ENCODE data around the gene MFN1.

Gene MFN1

DNA sequence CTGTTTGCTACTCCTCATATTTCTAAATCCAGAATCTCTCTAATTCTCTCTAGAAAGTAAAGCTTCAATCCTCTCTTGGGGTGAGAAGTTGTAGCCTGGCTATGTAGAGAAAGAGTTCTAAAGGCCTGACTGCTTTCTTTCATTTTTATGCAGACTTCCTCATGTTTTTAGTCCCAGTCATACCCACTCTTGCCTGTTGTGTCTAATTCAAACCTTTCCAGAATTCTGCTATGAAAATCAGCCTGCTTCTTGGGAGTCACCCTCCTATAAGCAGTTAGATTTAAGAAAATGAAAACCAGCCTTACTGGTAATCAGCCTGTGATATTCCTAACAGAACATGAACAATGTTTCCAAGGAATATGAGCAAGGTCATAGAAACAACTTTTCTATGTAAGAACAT is 39.5 kb upstream of the MFN1 start:
- TF ChIP-seq, protein P1, sequence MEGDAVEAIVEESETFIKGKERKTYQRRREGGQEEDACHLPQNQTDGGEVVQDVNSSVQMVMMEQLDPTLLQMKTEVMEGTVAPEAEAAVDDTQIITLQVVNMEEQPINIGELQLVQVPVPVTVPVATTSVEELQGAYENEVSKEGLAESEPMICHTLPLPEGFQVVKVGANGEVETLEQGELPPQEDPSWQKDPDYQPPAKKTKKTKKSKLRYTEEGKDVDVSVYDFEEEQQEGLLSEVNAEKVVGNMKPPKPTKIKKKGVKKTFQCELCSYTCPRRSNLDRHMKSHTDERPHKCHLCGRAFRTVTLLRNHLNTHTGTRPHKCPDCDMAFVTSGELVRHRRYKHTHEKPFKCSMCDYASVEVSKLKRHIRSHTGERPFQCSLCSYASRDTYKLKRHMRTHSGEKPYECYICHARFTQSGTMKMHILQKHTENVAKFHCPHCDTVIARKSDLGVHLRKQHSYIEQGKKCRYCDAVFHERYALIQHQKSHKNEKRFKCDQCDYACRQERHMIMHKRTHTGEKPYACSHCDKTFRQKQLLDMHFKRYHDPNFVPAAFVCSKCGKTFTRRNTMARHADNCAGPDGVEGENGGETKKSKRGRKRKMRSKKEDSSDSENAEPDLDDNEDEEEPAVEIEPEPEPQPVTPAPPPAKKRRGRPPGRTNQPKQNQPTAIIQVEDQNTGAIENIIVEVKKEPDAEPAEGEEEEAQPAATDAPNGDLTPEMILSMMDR (IDR thresholded peaks at IDR 0.05; ENCODE audit: extremely low read depth, missing control alignments): no peak
- DNase-seq (ENCODE audit: low spot score): no peak

DNA sequence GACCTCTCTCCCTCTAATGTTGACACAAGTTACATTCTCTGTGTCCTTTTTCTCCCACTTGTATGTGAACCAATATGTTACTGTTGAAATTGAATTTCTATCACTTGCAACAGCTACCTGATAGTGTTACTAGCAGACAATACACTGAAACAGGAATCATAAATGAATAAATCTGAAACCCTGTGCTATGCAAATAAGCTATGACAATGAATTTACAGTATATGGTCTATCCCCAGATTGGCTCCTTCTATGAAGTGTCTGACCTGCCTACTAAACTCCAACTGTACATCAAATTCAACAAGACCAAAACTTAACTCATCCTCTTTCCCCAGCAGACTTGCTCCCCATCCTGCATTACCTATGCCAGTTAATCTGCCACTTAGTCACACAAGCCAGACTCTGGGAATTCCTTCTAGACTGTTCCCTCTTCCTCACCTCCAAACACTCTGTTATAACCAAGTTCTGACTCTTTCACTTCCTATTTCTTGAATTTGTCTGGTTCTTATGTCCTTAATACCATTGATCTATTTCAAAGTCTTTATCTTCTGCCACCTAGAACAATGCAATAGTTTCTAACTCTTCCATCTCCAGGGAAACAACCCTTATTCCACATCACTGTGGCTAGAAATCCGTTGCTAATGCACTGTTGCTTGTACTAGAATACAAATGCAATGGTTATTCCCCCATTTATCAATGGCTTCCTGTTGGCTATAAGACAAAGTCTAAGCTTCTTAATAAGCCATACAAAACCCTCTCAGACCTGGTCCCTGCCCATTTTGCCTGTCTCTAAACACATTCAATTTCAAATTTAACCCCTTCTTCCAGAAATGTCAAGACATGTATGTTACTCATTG is 38.1 kb upstream of the MFN1 start:
- DNase-seq (ENCODE audit: low spot score): peak; percentile 30
- TF ChIP-seq, protein P1 (IDR thresholded peaks at IDR 0.05; ENCODE audit: extremely low read depth, missing control alignments): no peak

DNA sequence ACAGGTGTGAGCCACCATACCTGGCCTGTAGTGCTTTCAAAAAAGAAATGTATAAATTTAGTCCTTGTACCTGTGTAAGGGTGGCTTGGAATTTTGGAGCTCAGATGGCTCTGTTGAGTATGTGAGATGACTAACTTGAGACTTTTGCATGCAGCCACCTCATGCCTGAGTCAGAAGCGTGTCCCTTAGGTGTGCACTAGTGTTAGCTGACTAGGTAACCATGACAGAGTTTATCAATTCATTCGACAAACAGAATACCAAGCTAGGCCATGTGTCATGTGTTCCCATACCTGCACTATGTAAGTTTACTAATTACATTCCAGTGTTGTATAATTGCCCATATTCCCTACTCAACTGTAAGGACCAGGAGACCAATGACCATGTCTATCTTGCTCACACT is 28.6 kb upstream of the MFN1 start:
- no peak for DNase-seq (ENCODE audit: low spot score)
- TF ChIP-seq, protein P1 (IDR thresholded peaks at IDR 0.05; ENCODE audit: extremely low read depth, missing control alignments): no peak

DNA sequence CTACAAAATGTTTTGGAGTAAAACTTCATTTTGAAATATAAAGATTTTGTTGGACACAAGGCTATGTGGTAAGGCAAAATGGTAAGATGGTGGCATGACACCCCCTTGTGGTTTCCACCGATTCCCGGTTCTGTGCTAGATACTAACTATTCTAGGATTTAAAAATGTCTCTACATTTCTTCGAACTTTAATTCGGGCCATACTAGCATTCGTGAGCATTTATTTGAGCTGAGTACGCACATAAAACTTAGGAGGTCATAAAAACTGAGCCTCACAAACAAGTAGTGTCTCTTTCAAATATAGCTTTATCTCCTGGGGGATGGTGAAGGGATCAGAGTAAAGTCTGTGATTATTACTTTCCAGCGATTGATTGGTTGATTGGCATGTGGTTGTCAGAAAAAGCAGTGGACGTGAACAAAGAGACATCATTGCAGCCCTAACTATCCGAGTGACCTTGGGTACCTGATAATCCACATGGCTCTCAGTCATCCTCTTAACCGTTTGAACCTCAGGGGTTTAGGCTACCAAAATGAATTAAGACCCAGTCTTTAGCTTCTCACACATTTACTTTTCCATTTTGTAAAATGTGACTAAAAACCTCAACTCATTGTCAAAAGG is 25.7 kb upstream of the MFN1 start:
- DNase-seq (ENCODE audit: low spot score): no peak

DNA sequence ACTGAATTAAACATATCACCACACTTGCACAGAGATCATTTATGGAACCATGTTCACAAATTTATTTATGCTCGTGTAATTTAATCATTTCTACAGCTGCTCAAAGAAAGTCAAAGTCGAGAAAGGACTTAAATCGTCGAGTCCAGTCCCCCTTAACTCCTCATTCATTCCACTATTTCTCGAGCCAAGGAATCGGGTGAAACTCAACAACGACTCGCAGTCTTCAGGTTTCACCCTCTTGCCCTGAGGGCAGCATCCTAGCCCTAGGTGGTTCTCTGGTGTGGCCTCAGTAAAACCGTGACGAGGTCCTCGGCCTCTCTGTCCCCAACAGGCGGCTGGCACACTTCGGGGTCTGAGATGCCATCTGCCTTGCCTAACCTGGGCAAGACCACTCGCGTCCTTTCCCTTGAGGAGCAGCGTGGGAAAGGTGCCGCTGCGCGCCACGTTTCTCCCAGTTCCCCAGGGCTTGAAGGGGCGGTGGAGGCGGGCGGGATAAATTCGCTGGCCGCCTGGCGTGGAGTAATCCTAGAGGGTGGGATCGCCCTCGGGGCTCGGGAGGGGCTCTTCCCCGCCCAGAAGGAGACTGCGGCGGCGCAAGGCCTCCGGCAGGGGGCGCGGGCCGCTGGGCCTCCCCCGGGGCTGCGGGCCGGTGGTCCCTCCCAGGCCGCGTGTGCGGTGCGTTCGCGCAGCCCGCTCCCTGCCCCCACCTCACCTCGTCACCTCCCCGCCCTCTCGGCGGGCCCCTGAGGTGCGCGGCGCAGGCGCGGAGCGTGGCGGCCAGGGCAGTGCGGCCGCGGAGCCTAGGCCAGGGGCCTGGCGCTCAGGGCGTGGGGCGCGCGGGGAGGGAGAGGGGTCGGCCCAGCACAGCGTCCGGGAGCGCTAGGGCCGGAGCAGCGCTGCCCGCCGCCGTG is 25.0 kb upstream of the MFN1 start, which contains the start of gene ZNF639:
TSS of gene ZNF639 (plus strand) at position 746 of the 911 bp plus-strand sequence. CDS start 5,263 bp downstream, outside the sequence.
- peak; percentile 95 for DNase-seq (ENCODE audit: low spot score)
- TF ChIP-seq, protein P1 (IDR thresholded peaks at IDR 0.05; ENCODE audit: extremely low read depth, missing control alignments): peak; percentile 94

More for the DNA sequence above, 25.7 kb upstream of the MFN1 start:
- TF ChIP-seq, protein P1 (IDR thresholded peaks at IDR 0.05; ENCODE audit: extremely low read depth, missing control alignments): peak; percentile 4

DNA sequence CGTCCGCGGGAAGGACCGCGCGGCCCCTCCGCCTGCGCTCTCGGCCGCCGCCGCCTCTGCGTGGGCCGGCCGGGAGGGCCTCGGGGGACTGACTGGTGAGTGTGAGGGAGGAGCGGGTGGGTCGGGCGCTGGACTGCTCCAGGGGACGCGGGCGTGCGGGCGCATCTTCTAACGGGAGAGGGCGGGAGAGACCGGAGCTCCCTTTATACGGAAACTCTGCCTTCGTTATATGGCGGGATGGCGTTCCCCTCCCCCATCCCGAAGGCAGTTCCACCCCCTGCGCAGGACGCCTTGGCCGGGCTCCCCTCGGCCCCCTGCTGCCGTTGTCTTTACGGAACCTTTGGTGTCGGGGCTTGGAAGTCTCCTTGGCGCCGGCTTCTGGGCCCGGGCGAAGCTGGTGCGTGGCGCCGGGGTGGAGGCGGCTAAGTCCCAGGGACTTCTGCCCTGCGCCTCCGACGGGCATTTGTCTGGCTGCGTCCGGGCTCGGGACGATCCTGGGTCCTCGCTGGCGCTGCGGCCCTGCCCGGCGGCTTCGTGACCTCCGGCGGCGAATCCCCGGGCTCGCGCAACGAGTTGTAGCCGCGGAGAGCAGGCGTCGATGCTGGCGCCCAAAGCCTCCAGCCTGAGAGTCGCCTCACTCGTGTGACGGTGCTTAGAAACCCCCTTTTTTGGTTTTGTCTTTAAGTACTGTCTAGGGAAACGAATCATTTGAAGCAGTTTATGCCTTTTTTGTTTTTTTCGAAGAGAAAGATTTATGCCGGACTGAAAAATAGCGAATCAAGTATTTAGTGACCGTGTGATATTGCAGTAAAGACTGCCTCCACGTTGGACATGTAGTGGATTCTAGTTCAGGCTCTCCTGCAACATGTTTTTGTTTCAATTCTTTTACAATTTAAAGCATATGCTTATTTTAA is 24.1 kb upstream of the MFN1 start:
- peak; percentile 82 for DNase-seq (ENCODE audit: low spot score)
- TF ChIP-seq, protein P1 (IDR thresholded peaks at IDR 0.05; ENCODE audit: extremely low read depth, missing control alignments): no peak

All from GM20000 (cell line).